Activated CD8-positive, alpha-beta T cell treated with anti-CD3 and anti-CD28 coated beads, Interleukin-2, amount 10 ng/mL, durations not matched to agents 7 days and 5 days (primary cell): ENCODE results near the gene OTX1. TPM values are rescaled to one million over a fixed set of nuclear protein-coding genes. Genes with fewer than 3 reads are reported as not detected.

Experiments
- ATAC-seq: fragments of 150-1000 bp; cut with Tn5 transposase; one replicate; pipeline ENCODE4 v1.10.0; 2021; ENCODE audit warnings: moderate library complexity
- CTCF ChIA-PET: fragments of 350-600 bp; sonication (Branson Sonifier 250); formaldehyde crosslinking; loops from one replicate; lab custom pipeline; 2021; ENCODE audit warnings: antibody characterized with exemption; lab: Charles Lee
- POLR2A ChIA-PET: fragments of 350-600 bp; sonication (Branson Sonifier 250); formaldehyde crosslinking; loops from one replicate; lab custom pipeline; 2021; ENCODE audit warnings: antibody characterized with exemption; lab: Charles Lee
- DNase-seq: peaks from one replicate; pipeline ENCODE4 v3.0.0-alpha.2; 2020
- H3K27ac Mint-ChIP-seq: one replicate; pipeline ENCODE4 v1.8.0; 2021; ENCODE audit warnings: mild to moderate bottlenecking, mixed read lengths
- H3K27me3 Mint-ChIP-seq: one replicate; pipeline ENCODE4 v1.8.0; 2021; ENCODE audit warnings: low read depth, mixed read lengths
- H3K36me3 Mint-ChIP-seq: one replicate; pipeline ENCODE4 v1.8.0; 2021; ENCODE audit warnings: low read depth, mixed read lengths
- H3K4me1 Mint-ChIP-seq: one replicate; pipeline ENCODE4 v1.8.0; 2021; ENCODE audit warnings: low read depth, mixed read lengths
- H3K4me3 Mint-ChIP-seq: one replicate; pipeline ENCODE4 v1.8.0; 2021; ENCODE audit warnings: mild to moderate bottlenecking, mixed read lengths
- H3K9me3 Mint-ChIP-seq: one replicate; pipeline ENCODE4 v1.8.0; 2022; ENCODE audit warnings: mixed read lengths; ENCODE audit not compliant: insufficient read depth
- total RNA-seq, 2 experiments: library from RNA; stranded (reverse); gene quantifications; one replicate each; pipeline ENCODE4 v1.2.3, GENCODE V29; 2021

OTX1 gene
- total RNA-seq, 2 experiments from 2014 or later = not detected

DNA sequence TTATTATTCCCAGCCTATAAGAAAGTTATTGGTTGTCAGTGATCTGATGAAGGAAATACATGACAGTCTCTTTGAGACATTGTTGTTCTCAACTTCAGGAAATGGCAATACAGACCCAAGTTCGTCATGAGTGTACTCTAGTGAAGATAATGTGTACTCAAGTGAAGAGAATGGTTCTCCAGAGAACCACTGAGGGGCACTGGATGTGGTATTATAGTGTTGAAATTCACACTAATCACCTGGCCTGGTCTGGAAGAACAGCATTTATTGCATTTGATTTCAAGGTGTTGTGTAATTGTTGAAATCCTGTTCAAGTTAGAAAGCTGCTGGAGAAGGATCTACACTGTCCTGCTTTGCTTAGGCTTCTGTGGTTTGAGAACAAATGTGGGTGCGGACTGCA, 23.4 kb upstream of the OTX1 start:
- DNase-seq (no peak), ATAC-seq (no peak)
- CTCF ChIA-PET = no interaction called here
- Mint-ChIP-seq H3K27me3 (no peaks in the 10 kb centered on the region), H3K27ac (no peak overlapping the region), H3K4me1 (no peaks in the 10 kb centered on the region), H3K36me3 (no peaks in the 10 kb centered on the region), H3K9me3 (no peaks in the 10 kb centered on the region), H3K4me3 (no peak overlapping the region)
- POLR2A ChIA-PET = no interaction called here

DNA sequence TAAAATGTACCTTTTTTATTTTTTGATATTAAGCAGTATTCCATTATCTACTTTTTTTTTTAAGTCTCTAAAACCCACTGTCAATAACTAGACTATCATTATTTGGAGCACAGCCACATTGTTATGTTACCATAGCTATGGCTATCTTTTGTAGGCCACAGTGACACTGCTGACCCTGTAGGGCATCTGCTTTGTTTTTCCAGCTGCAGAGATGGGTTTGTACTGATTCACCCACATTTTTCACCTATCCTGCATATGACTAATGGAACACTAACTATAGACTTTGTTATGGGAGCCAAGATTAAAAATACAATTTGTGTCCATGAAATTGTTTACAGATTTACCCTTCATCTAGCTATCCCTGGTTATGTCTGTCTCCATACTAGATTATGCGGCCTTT, 21.6 kb upstream of the OTX1 start:
- Mint-ChIP-seq H3K27me3 (no peaks in the 10 kb centered on the region), H3K36me3 (no peaks in the 10 kb centered on the region), H3K4me1 (no peaks in the 10 kb centered on the region), H3K9me3 (no peaks in the 10 kb centered on the region), H3K4me3 (no peak overlapping the region), H3K27ac (no peak overlapping the region)
- ATAC-seq (no peak), DNase-seq (no peak)
- CTCF ChIA-PET = no interaction called here
- POLR2A ChIA-PET = no interaction called here

DNA sequence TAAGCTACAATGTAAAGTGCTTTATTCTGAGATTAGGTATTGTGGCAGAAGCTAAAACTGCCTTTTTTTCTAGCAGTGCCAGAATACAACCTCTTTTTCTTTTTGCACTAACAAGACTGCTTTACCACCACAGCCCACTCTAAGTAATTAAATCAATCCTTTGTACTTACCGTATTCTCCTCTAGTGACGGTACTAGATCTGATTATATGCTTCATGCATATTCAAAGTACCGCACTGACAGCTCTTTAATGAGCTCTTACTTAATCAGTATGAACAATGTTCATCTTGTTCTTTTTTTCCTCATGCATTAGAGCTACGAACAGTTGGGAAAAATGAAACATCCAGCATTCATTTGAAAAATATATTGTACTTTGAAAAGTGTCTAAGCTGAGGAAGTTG, 16.1 kb upstream of the OTX1 start:
- H3K27ac Mint-ChIP-seq = no peak overlapping the region
- no peak overlapping the region for H3K4me3 Mint-ChIP-seq
- CTCF ChIA-PET = interaction anchor here (0.9 to 1.6 kb wide), 2 partner anchors 21 to 578 kb away, joined by 4 to 7 read pairs; no protein-coding TSS in a partner anchor
- no peaks in the 10 kb centered on the region for H3K4me1 Mint-ChIP-seq
- no peak for DNase-seq
- H3K9me3 Mint-ChIP-seq = no peaks in the 10 kb centered on the region
- H3K36me3 Mint-ChIP-seq = no peaks in the 10 kb centered on the region
- ATAC-seq = no peak
- no peaks in the 10 kb centered on the region for H3K27me3 Mint-ChIP-seq
- POLR2A ChIA-PET = no interaction called here

DNA sequence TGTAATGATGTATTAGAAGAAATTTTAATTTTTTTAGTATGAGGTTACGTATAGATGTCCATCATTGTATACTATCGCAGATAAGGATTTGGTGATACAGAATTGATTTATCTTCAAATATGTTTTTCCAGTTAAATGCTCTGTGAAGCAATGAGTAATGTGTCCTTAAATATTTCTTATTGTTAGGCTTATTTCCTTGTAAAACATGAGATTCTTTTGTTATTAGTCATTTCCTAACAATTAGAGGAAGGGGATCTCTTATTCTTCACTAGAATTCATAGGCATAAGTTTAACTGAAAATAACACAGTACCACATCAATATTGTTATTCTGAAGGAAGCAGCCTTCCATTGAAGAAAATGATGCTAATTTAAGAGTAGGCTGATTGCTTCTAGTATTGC, 15.5 kb upstream of the OTX1 start:
- POLR2A ChIA-PET = no interaction called here
- H3K9me3 Mint-ChIP-seq = no peaks in the 10 kb centered on the region
- no peaks in the 10 kb centered on the region for H3K4me1 Mint-ChIP-seq
- DNase-seq (no peak), ATAC-seq (no peak)
- H3K27me3 Mint-ChIP-seq = no peaks in the 10 kb centered on the region
- H3K27ac Mint-ChIP-seq = no peak overlapping the region
- H3K4me3 Mint-ChIP-seq = no peak overlapping the region
- CTCF ChIA-PET = interaction anchor here (0.9 to 1.6 kb wide), 2 partner anchors 20 to 579 kb away, joined by 4 to 7 read pairs; no protein-coding TSS in a partner anchor
- H3K36me3 Mint-ChIP-seq = no peaks in the 10 kb centered on the region

DNA sequence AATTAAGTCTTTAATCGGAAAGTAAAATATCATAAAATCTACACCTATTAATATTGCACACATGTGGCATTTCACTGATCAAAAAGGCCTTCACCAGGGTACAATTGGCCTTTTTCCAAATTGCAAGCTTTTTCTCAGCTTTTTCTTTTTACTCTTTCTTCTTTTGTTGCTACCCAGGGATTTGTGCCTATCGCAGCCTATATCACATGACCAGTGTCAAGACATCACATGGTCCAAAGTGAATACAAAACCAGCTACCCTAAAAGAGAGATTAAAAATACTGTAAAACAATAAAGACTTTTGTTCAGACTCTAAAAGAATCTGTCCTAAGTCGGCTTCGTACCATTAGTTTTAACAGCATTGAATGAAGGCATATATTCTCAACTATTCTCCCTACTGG, 15.0 kb upstream of the OTX1 start:
- DNase-seq (no peak), ATAC-seq (no peak)
- Mint-ChIP-seq H3K9me3 (no peaks in the 10 kb centered on the region), H3K27me3 (peaks cover 2% of the 10 kb centered on the region), H3K27ac (no peak overlapping the region), H3K4me3 (no peak overlapping the region), H3K36me3 (no peaks in the 10 kb centered on the region), H3K4me1 (no peaks in the 10 kb centered on the region)
- ChIA-PET CTCF (interaction anchor here (1.6 kb wide), 1 partner anchor 579 kb away, joined by 7 read pairs; no protein-coding TSS in a partner anchor), POLR2A (no interaction called here)

DNA sequence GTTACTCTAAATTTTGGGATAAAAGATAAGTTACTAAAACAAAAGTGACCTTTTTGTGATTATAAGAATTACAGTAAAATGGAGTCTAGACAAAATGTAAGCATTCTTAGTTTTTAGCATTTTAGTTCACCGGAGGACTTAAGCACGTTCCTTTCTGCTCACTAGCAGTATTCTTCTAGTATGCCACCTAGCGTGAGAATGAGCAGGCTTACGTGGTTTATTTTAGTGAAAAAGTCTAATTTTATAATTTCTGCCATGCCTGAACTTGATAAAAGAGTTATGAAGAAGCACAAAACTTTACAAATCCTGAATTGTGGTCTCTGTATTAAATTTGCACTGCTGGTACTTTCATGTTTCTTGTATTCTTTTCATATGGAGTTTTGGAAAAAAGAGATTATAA, 12.6 kb upstream of the OTX1 start:
- no peaks in the 10 kb centered on the region for H3K36me3 Mint-ChIP-seq
- no peak for ATAC-seq
- no peaks in the 10 kb centered on the region for H3K4me1 Mint-ChIP-seq
- H3K4me3 Mint-ChIP-seq = no peak overlapping the region
- no peak overlapping the region for H3K27ac Mint-ChIP-seq
- CTCF ChIA-PET = no interaction called here
- no peak for DNase-seq
- H3K27me3 Mint-ChIP-seq = peaks cover 3% of the 10 kb centered on the region
- H3K9me3 Mint-ChIP-seq = no peaks in the 10 kb centered on the region
- POLR2A ChIA-PET = no interaction called here

DNA sequence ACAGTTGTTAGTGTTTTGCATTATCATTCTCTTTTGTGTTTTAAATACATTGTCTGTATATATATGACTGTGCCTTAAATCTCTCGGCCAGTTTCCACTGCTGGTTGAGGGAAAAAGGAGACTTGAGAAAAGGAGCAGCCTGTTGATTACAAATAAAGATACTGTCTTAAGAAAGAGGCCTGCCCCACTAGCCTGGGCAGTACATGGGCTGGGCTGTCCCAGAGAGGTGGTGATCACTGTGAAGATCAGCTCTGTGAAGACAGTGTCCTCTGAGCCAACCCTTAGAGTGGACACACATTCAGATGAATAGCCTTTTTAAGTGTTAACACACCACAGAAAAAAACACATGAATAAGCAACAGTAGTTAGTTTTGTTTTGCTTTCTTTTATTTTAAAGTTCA, 10.0 kb upstream of the OTX1 start:
- H3K27me3 Mint-ChIP-seq = peaks cover 9% of the 10 kb centered on the region
- no peak overlapping the region for H3K27ac Mint-ChIP-seq
- H3K9me3 Mint-ChIP-seq = no peaks in the 10 kb centered on the region
- POLR2A ChIA-PET = no interaction called here
- no peak for ATAC-seq
- DNase-seq = no peak
- no peaks in the 10 kb centered on the region for H3K36me3 Mint-ChIP-seq
- no peaks in the 10 kb centered on the region for H3K4me1 Mint-ChIP-seq
- CTCF ChIA-PET = no interaction called here
- no peak overlapping the region for H3K4me3 Mint-ChIP-seq

DNA sequence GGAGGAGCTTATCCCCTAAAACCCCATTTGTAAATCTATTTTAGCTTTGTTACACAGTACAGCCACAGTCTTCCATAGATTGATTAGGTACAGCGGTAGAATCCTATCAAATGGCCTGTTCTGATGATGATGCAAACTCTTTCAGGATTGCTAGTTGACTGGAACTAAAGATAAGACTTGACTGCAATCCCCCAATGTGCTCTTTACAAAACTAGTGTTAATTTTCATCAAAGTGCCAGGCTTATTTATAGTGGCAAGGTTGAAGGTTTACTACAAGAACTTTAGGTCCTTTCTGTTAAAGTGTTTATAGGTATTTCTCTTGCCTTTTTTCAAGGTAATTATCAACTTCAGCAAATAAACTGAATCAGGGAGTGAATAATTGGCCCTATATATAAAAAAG, 9.0 kb upstream of the OTX1 start:
- H3K4me1 Mint-ChIP-seq = peaks cover under 1% of the 10 kb centered on the region
- H3K36me3 Mint-ChIP-seq = no peaks in the 10 kb centered on the region
- DNase-seq (no peak), ATAC-seq (no peak)
- POLR2A ChIA-PET = no interaction called here
- H3K27ac Mint-ChIP-seq = no peak overlapping the region
- H3K4me3 Mint-ChIP-seq = no peak overlapping the region
- no peaks in the 10 kb centered on the region for H3K9me3 Mint-ChIP-seq
- CTCF ChIA-PET = no interaction called here
- peaks cover 16% of the 10 kb centered on the region for H3K27me3 Mint-ChIP-seq

DNA sequence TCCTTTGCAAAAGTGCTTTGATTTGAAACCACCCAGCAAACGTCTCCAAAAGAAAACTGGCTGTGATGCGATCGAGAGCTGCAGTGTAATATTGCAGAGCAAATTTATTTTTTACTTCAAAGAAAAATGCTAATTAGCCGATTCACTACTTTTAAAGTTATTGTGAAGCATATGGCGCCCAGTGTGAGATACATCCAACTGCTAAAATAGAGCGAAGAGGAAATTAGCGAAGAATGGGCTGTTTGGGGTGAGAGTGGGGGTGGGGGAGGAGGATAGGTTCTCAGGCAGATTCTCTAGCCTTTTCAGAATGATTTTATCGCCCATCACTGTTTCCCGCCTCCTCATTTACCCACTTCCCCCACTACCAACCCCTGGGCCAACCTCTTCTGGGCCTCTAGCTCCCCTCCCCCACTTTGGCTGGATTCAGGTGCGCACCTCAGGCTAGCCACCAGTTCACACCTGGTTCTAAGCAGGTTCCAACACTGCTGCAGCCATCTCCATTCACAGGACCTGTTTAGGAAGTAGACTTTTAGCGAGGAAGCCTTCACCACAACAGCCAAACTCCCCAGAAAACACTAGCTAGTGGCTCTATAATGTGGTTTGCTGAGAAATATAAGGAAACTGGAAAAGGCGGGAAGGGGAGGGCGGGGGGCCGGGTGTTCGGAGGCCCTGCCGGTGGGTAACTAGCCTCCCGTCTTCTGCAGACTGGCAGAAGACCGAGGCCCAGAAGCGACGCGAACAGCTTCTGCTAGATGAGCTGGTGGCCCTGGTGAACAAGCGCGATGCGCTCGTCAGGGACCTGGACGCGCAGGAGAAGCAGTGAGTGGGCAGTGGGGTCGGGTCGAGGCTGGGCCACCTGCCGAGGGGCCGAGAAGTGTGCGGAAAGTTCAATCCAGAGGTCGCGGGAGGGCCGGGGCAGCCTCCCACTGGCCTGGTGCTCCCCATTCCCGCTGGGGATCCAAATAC, 6.0 kb upstream of the OTX1 start:
- Mint-ChIP-seq H3K27ac (no peak overlapping the region), H3K36me3 (peaks cover 2% of the 10 kb centered on the region), H3K9me3 (no peaks in the 10 kb centered on the region), H3K4me3 (no peak overlapping the region), H3K27me3 (peaks cover 44% of the 10 kb centered on the region), H3K4me1 (peaks cover 28% of the 10 kb centered on the region)
- DNase-seq (no peak), ATAC-seq (no peak)
- POLR2A ChIA-PET = no interaction called here
- CTCF ChIA-PET = no interaction called here

DNA sequence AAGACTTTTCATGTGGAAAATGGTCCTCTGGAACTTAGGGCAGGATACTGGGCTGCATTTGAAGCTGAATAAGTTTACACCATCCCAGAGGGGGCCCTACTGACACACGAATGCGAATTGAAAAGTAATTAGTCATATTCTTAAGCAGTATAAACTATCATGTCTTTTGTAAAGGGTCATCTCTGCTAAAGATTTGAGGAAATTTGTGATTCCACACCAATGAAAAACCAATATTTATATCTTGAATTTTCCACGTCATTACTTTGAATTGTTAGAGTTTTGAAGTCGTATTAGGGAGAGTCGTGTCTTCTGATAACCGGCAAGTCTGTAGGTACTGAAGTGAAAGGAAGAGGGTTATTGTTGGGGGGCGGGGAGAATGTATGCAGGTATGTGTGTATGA, 4.1 kb upstream of the OTX1 start:
- peaks cover 2% of the 10 kb centered on the region for H3K36me3 Mint-ChIP-seq
- H3K4me1 Mint-ChIP-seq = peaks cover 39% of the 10 kb centered on the region
- CTCF ChIA-PET = interaction anchor here (0.7 to 1.1 kb wide), 2 partner anchors 259 to 583 kb away, joined by 3 to 4 read pairs; no protein-coding TSS in a partner anchor

DNA sequence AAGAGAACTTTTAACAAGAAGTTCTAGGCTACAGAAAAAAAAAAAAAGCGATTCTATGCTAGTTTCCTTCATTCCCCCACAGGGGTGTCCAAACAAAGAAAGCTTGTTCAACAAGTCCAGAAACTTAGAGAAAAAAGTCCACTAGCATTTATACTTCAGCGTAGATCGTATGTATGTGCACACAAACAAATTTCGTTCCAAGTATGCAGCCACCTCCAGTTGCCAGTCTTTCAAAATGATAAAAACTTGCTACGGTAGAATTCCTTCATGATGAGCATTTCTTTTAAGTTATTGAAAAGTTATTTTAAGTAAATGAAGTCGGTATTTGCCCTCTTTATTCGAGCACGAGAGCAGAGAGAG, 3.7 kb upstream of the OTX1 start:
- CTCF ChIA-PET = interaction anchor here (0.7 to 1.1 kb wide), 2 partner anchors 259 to 583 kb away, joined by 3 to 4 read pairs; no protein-coding TSS in a partner anchor
- no peak for DNase-seq

More for the DNA sequence above, 4.1 kb upstream of the OTX1 start:
- peaks cover 51% of the 10 kb centered on the region for H3K27me3 Mint-ChIP-seq
- H3K4me3 Mint-ChIP-seq = peak overlapping the region; percentile 43
- no peak for DNase-seq
- H3K27ac Mint-ChIP-seq = no peak overlapping the region
- no peak for ATAC-seq
- no peaks in the 10 kb centered on the region for H3K9me3 Mint-ChIP-seq
- POLR2A ChIA-PET = interaction anchor here (1.1 kb wide), 1 partner anchor 13 kb away, joined by 3 read pairs; no protein-coding TSS in a partner anchor

More for the DNA sequence above, 3.7 kb upstream of the OTX1 start:
- peak overlapping the region; percentile 43 for H3K4me3 Mint-ChIP-seq
- no peak overlapping the region for H3K27ac Mint-ChIP-seq
- peaks cover 40% of the 10 kb centered on the region for H3K4me1 Mint-ChIP-seq
- H3K36me3 Mint-ChIP-seq = peaks cover 2% of the 10 kb centered on the region
- POLR2A ChIA-PET = interaction anchor here (1.1 kb wide), 1 partner anchor 12 kb away, joined by 3 read pairs; no protein-coding TSS in a partner anchor
- no peaks in the 10 kb centered on the region for H3K9me3 Mint-ChIP-seq
- ATAC-seq = no peak
- H3K27me3 Mint-ChIP-seq = peaks cover 53% of the 10 kb centered on the region
